Neural progenitor cell (in vitro differentiated cells): ENCODE data around the gene GMPPB. TPM values are rescaled to one million over a fixed set of nuclear protein-coding genes. Genes with fewer than 3 reads are reported as not detected.

Source experiments
- DNase-seq: peaks from one replicate; pipeline ENCODE4 v3.0.0-alpha.2; 2016; ENCODE audit warnings: low spot score
- H2AFZ ChIP-seq: fragments of 200-600 bp; sonication (generic); replicated peaks from 2 replicates; pipeline ENCODE4 v1.6.1; 2016; ENCODE audit warnings: antibody characterized with exemption
- H3F3A ChIP-seq: fragments of 200-600 bp; sonication (generic); 2 replicates; pipeline ENCODE4 v1.6.1; 2016; ENCODE audit warnings: antibody characterized with exemption, low read depth
- H3K27ac ChIP-seq: fragments of 200-600 bp; sonication (generic); 2 replicates; pipeline ENCODE4 v1.5.1; 2016; ENCODE audit warnings: mild to moderate bottlenecking
- H3K27me3 ChIP-seq: fragments of 200-600 bp; sonication (generic); 2 replicates; pipeline ENCODE4 v1.6.1; 2016; ENCODE audit warnings: mild to moderate bottlenecking, moderate library complexity
- H3K36me3 ChIP-seq: fragments of 200-600 bp; sonication (generic); 2 replicates; pipeline ENCODE4 v1.5.1; 2016
- H3K4me1 ChIP-seq: fragments of 200-600 bp; sonication (generic); 2 replicates; pipeline ENCODE4 v1.6.1; 2016; ENCODE audit warnings: mixed run types
- H3K4me2 ChIP-seq: fragments of 200-600 bp; sonication (generic); 2 replicates; pipeline ENCODE4 v1.6.1; 2016
- H3K4me3 ChIP-seq: fragments of 200-600 bp; sonication (generic); 2 replicates; pipeline ENCODE4 v1.5.1; 2016
- H3K79me2 ChIP-seq: fragments of 200-600 bp; sonication (generic); 2 replicates; pipeline ENCODE4 v1.6.1; 2016; ENCODE audit warnings: low read depth
- H3K9ac ChIP-seq: fragments of 200-600 bp; sonication (generic); 2 replicates; pipeline ENCODE4 v1.6.1; 2016
- H3K9me3 ChIP-seq: fragments of 200-600 bp; sonication (generic); 2 replicates; pipeline ENCODE4 v1.5.1; 2016; ENCODE audit warnings: low read depth
- H4K20me1 ChIP-seq: fragments of 200-600 bp; sonication (generic); 2 replicates; pipeline ENCODE4 v1.6.1; 2016; ENCODE audit warnings: low read depth
- H3K27ac Mint-ChIP-seq: 3 replicates; pipeline ENCODE4 v1.8.0; 2021; ENCODE audit warnings: mixed read lengths
- H3K27me3 Mint-ChIP-seq: 2 replicates; pipeline ENCODE4 v1.8.0; 2022; ENCODE audit warnings: low read depth, mild to moderate bottlenecking, inconsistent platforms, moderate library complexity, mixed read lengths; ENCODE audit not compliant: insufficient read depth
- H3K36me3 Mint-ChIP-seq: 3 replicates; pipeline ENCODE4 v1.8.0; 2021; ENCODE audit warnings: mixed read lengths
- H3K4me1 Mint-ChIP-seq: 3 replicates; pipeline ENCODE4 v1.8.0; 2021; ENCODE audit warnings: mixed read lengths
- H3K4me3 Mint-ChIP-seq: 3 replicates; pipeline ENCODE4 v1.8.0; 2021; ENCODE audit warnings: mild to moderate bottlenecking, moderate library complexity, mixed read lengths
- H3K9me3 Mint-ChIP-seq: 3 replicates; pipeline ENCODE4 v1.8.0; 2020; ENCODE audit warnings: mixed read lengths
- EZH2 ChIP-seq: fragments of 200-600 bp; sonication (generic); IDR thresholded peaks from 2 replicates; pipeline ENCODE4 v1.6.1; 2017; ENCODE audit warnings: antibody characterized with exemption, mild to moderate bottlenecking, moderate library complexity
- EZH2phosphoT487 ChIP-seq: fragments of 200-600 bp; sonication (generic); IDR thresholded peaks from 2 replicates; pipeline ENCODE4 v1.6.1; 2017; ENCODE audit warnings: antibody characterized with exemption
- total RNA-seq: library from RNA; depleted of rRNA; stranded (reverse); fragments of >200 nt; gene quantifications from 2 replicates; pipeline ENCODE4 v1.2.3, GENCODE V29; 2015; ENCODE audit warnings: low replicate concordance
- TF ChIP-seq, protein P1 (sequence below): fragments of 200-600 bp; sonication (generic); IDR thresholded peaks from 2 replicates; pipeline ENCODE4 v1.5.1; 2017; ENCODE audit warnings: antibody characterized with exemption, mild to moderate bottlenecking

GMPPB gene
- total RNA-seq, 1 donor from 2014 or later, result 10.6 TPM

DNA sequence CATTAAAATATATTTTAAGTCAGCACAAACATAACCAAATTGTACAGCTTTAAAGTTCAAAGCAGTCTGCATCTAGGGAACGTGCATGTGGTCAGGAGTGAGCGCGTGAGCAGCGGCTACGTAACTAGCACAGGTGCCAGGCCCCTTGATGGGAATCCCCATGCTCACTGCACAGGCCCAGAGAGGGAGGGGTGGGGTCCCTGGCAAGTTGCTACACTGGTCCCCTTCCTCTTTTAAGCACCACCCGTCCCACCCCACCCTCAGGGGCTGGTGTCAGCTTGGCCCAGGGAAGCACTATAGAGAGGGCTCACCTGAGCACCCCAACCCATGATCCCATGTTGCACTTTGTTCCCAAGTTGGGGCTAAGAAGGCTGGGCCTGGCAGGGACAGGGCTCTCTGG is 835 bp upstream of the GMPPB start:
- peak overlapping the region; percentile 47 for H2AFZ ChIP-seq
- H3K36me3 Mint-ChIP-seq, result peaks cover 10% of the 10 kb centered on the region
- peak; percentile 29 for DNase-seq
- H3F3A ChIP-seq, result peaks cover 39% of the 10 kb centered on the region
- H3K4me3 Mint-ChIP-seq, result peak overlapping the region; percentile 94
- peaks cover 12% of the 10 kb centered on the region for H3K79me2 ChIP-seq
- peak overlapping the region; percentile 87 for H3K4me2 ChIP-seq
- no peaks in the 10 kb centered on the region for H3K36me3 ChIP-seq
- H3K27ac Mint-ChIP-seq, result peak overlapping the region; percentile 97
- no peaks in the 10 kb centered on the region for H3K9me3 Mint-ChIP-seq
- H3K27me3 ChIP-seq, result no peaks in the 10 kb centered on the region
- H3K4me3 ChIP-seq, result peak overlapping the region; percentile 80
- H3K9ac ChIP-seq, result peak overlapping the region; percentile 65
- H3K9me3 ChIP-seq, result no peaks in the 10 kb centered on the region
- peak overlapping the region; percentile 84 for H3K27ac ChIP-seq
- peaks cover 5% of the 10 kb centered on the region for H3K4me1 ChIP-seq
- H4K20me1 ChIP-seq, result no peaks in the 10 kb centered on the region
- peaks cover 20% of the 10 kb centered on the region for H3K4me1 Mint-ChIP-seq
- TF ChIP-seq EZH2phosphoT487 (no peak), EZH2 (no peak)
- TF ChIP-seq, protein P1, sequence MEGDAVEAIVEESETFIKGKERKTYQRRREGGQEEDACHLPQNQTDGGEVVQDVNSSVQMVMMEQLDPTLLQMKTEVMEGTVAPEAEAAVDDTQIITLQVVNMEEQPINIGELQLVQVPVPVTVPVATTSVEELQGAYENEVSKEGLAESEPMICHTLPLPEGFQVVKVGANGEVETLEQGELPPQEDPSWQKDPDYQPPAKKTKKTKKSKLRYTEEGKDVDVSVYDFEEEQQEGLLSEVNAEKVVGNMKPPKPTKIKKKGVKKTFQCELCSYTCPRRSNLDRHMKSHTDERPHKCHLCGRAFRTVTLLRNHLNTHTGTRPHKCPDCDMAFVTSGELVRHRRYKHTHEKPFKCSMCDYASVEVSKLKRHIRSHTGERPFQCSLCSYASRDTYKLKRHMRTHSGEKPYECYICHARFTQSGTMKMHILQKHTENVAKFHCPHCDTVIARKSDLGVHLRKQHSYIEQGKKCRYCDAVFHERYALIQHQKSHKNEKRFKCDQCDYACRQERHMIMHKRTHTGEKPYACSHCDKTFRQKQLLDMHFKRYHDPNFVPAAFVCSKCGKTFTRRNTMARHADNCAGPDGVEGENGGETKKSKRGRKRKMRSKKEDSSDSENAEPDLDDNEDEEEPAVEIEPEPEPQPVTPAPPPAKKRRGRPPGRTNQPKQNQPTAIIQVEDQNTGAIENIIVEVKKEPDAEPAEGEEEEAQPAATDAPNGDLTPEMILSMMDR, result no peak
- H3K27me3 Mint-ChIP-seq, result peaks cover 9% of the 10 kb centered on the region

DNA sequence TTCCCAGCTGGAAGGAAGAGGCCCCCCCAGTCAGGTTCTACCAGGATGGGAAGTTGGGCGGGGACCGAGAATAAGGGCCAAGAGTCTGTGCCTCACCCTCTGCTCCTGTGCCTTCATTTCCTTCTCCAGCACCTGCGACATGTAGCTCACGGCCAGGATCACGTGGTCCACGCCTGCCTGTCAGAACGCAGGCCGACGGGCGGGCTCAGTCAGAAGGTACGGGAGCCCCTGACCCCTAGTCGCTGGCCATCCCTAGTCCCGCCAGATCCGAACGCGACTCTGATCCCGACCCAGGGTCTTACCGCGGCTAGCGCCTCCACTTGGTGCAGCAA is 489 bp downstream of the GMPPB start:
- peak overlapping the region; percentile 94 for H3K4me3 Mint-ChIP-seq
- Histone ChIP-seq H3K27ac (peak overlapping the region; percentile 64), H3K27me3 (peaks cover 6% of the 10 kb centered on the region), H2AFZ (no peak overlapping the region), H3K4me2 (peak overlapping the region; percentile 81), H3K4me1 (peaks cover 8% of the 10 kb centered on the region), H3K9me3 (no peaks in the 10 kb centered on the region), H4K20me1 (no peaks in the 10 kb centered on the region), H3K36me3 (no peaks in the 10 kb centered on the region), H3K9ac (peak overlapping the region; percentile 92), H3K4me3 (peak overlapping the region; percentile 80), H3F3A (peaks cover 50% of the 10 kb centered on the region), H3K79me2 (peaks cover 12% of the 10 kb centered on the region)
- peaks cover 25% of the 10 kb centered on the region for H3K4me1 Mint-ChIP-seq
- peak; percentile 58 for DNase-seq
- peaks cover 13% of the 10 kb centered on the region for H3K36me3 Mint-ChIP-seq
- TF ChIP-seq EZH2, result no peak
- TF ChIP-seq, protein P1, result no peak
- no peak for TF ChIP-seq EZH2phosphoT487
- no peaks in the 10 kb centered on the region for H3K9me3 Mint-ChIP-seq
- peaks cover 9% of the 10 kb centered on the region for H3K27me3 Mint-ChIP-seq
- peak overlapping the region; percentile 87 for H3K27ac Mint-ChIP-seq

DNA sequence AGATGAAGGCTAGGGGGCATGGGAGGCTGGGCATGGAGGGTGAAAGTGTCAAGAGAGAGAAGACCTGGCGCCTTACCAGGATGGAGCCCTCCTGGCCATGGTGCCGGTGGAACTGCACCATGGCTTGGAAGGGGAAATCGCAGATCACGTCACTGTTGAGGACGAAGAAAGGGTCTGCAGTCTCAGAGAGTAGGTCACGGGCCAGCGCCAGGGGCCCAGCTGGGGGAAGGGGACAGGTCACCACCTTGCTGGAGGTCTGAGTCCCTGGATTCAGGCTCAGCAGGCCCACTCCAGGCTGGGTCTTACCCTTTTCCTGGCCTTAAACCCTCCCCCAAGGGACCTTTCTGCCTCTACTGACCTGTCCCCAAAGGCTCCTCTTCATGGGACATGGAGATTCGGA is 855 bp downstream of the GMPPB start:
- no peak overlapping the region for H2AFZ ChIP-seq
- TF ChIP-seq EZH2phosphoT487 (no peak), EZH2 (no peak)
- TF ChIP-seq, protein P1, result no peak
- H3K79me2 ChIP-seq, result peaks cover 12% of the 10 kb centered on the region
- H3K4me1 Mint-ChIP-seq, result peaks cover 25% of the 10 kb centered on the region
- H3F3A ChIP-seq, result peaks cover 50% of the 10 kb centered on the region
- no peak overlapping the region for H3K27ac ChIP-seq
- peak overlapping the region; percentile 81 for H3K4me2 ChIP-seq
- no peaks in the 10 kb centered on the region for H4K20me1 ChIP-seq
- peak overlapping the region; percentile 92 for H3K9ac ChIP-seq
- DNase-seq, result no peak
- H3K27me3 Mint-ChIP-seq, result peaks cover 9% of the 10 kb centered on the region
- H3K9me3 Mint-ChIP-seq, result no peaks in the 10 kb centered on the region
- no peaks in the 10 kb centered on the region for H3K36me3 ChIP-seq
- H3K27me3 ChIP-seq, result peaks cover 8% of the 10 kb centered on the region
- H3K27ac Mint-ChIP-seq, result peak overlapping the region; percentile 57
- peak overlapping the region; percentile 80 for H3K4me3 ChIP-seq
- H3K9me3 ChIP-seq, result no peaks in the 10 kb centered on the region
- H3K4me3 Mint-ChIP-seq, result peak overlapping the region; percentile 94
- peaks cover 11% of the 10 kb centered on the region for H3K36me3 Mint-ChIP-seq
- peaks cover 8% of the 10 kb centered on the region for H3K4me1 ChIP-seq
